K562 (cell line): ENCODE results near the gene C16orf74. TPM values are rescaled to one million over a fixed set of nuclear protein-coding genes. Genes with fewer than 3 reads are reported as not detected.

Source experiments
- ATAC-seq: fragments of 200-7000 bp; cut with Tn5 transposase; 3 replicates; pipeline ENCODE4 v1.9.1; 2020; ENCODE audit warnings: moderate library complexity
- BruUV-seq: library from RNA; stranded (reverse); fragments of 400-500 nt; replicated peaks from 2 replicates; lab custom pipeline; 2021; lab: Mats Ljungman, UMichigan
- CTCF ChIA-PET: fragments of 300-600 bp; formaldehyde crosslinking; extraction: SDS; loops from one replicate; lab custom pipeline; 2021; ENCODE audit warnings: low intra/inter-chr PET ratio; lab: Yijun Ruan, JAX
- POLR2A ChIA-PET: fragments of 300-600, 350-650 bp; sonication (Branson Sonifier 250); formaldehyde crosslinking; extraction: SDS; loops from one replicate; lab custom pipeline; 2021; ENCODE audit warnings: antibody characterized with exemption, inconsistent platforms; lab: Yijun Ruan, JAX
- DNase-seq, 4 experiments: peaks; one replicate each; pipeline versions ENCODE4 v3.0.0 to v3.0.0-alpha.2; 2011 to 2018; ENCODE audit warnings: low spot score in 3 of 4, mixed read lengths in 3 of 4; ENCODE audit errors: extremely low read depth in 1 of 4
- FAIRE-seq: peaks from 2 replicates; lab custom pipeline; 2011; peaks lifted over from hg19 to GRCh38; lab: Jason Lieb, UNC
- H2AFZ ChIP-seq: 2 replicates; pipeline ENCODE4 v1.6.0; 2011; ENCODE audit warnings: low read depth, low read length, control low read depth, inconsistent platforms
- H3K27ac ChIP-seq: fragments of 200-600 bp; 3 replicates; pipeline ENCODE4 v1.8.0; 2011; ENCODE audit warnings: low read depth, mild to moderate bottlenecking, control low read depth, inconsistent platforms, low read length, moderate library complexity, mixed read lengths; ENCODE audit errors: extremely low read depth
- H3K27me3 ChIP-seq, 2 experiments: fragments of 300-600 bp in 1 of 2; 2 replicates in 1 of 2; 3 replicates in 1 of 2; pipeline versions ENCODE4 v1.6.0 to v1.8.0; 2011; ENCODE audit warnings: inconsistent platforms in 2 of 2, low read length in 2 of 2, mild to moderate bottlenecking in 1 of 2, mixed read lengths in 1 of 2, moderate library complexity in 1 of 2; ENCODE audit not compliant: control insufficient read depth in 2 of 2, insufficient read depth in 2 of 2
- H3K36me3 ChIP-seq: fragments of 300-600 bp; 3 replicates; pipeline ENCODE4 v1.8.0; 2011; ENCODE audit warnings: mild to moderate bottlenecking, low read length, inconsistent platforms; ENCODE audit not compliant: control insufficient read depth, insufficient read depth
- H3K4me1 ChIP-seq, 2 experiments: fragments of 200-600 bp in 1 of 2; replicated peaks in 1 of 2; 2 replicates in 1 of 2; 3 replicates in 1 of 2; pipeline versions ENCODE4 v1.5.1 to v1.8.0; 2011; ENCODE audit warnings: inconsistent platforms in 2 of 2, low read length in 2 of 2, mild to moderate bottlenecking in 1 of 2, mixed read lengths in 1 of 2, moderate library complexity in 1 of 2; ENCODE audit not compliant: control insufficient read depth in 2 of 2, insufficient read depth in 2 of 2
- H3K4me2 ChIP-seq: 2 replicates; pipeline ENCODE4 v1.6.1; 2011; ENCODE audit warnings: low read length, control low read depth, inconsistent platforms, mixed read lengths; ENCODE audit not compliant: insufficient read depth
- H3K4me3 ChIP-seq: fragments of 200-600 bp; sonication (generic), shearing (Covaris generic); 2 replicates; pipeline ENCODE4 v1.5.1; 2016; ENCODE audit warnings: control low read depth, inconsistent platforms
- H3K79me2 ChIP-seq: fragments of 200-600 bp; 3 replicates; pipeline ENCODE4 v1.8.0; 2011; ENCODE audit warnings: low read length, inconsistent platforms; ENCODE audit not compliant: control insufficient read depth, insufficient read depth
- H3K9ac ChIP-seq, 2 experiments: 2 replicates each; pipeline versions ENCODE4 v1.6.0 to v1.6.1; 2011; ENCODE audit warnings: low read depth in 2 of 2, low read length in 2 of 2, control low read depth in 1 of 2, inconsistent platforms in 1 of 2, mild to moderate bottlenecking in 1 of 2, mixed read lengths in 1 of 2; ENCODE audit not compliant: insufficient read depth in 1 of 2
- H3K9me1 ChIP-seq: one replicate; pipeline ENCODE4 v1.6.0; 2011; ENCODE audit warnings: inconsistent platforms, mild to moderate bottlenecking, low read length, moderate library complexity; ENCODE audit not compliant: control insufficient read depth, insufficient read depth
- H3K9me3 ChIP-seq: replicated peaks from 2 replicates; pipeline ENCODE4 v1.5.1; 2011; ENCODE audit warnings: low read depth, low read length, inconsistent platforms; ENCODE audit not compliant: control insufficient read depth, insufficient read depth
- H4K20me1 ChIP-seq: replicated peaks from 2 replicates; pipeline ENCODE4 v1.6.1; 2011; ENCODE audit warnings: low read length, inconsistent platforms, mixed read lengths; ENCODE audit not compliant: control insufficient read depth, insufficient read depth
- FIP1L1 ChIP-seq: fragments of 200-400 bp; formaldehyde crosslinking; IDR thresholded peaks from 2 replicates; pipeline ENCODE4 v1.6.1; 2018; ENCODE audit warnings: mild to moderate bottlenecking, low read depth, low read length; ENCODE audit not compliant: poor library complexity, severe bottlenecking
- FOXJ3 ChIP-seq: sonication (generic); formaldehyde crosslinking; IDR thresholded peaks from 2 replicates; pipeline ENCODE4 v1.4.0; 2020; ENCODE audit warnings: mild to moderate bottlenecking, missing genetic modification reagents
- KAT2B ChIP-seq: IDR thresholded peaks from one replicate; pipeline ENCODE4 v1.6.1; 2012; ENCODE audit warnings: low read depth, mild to moderate bottlenecking, control low read depth, inconsistent platforms, low read length, moderate library complexity
- MYBL2 ChIP-seq, 2 experiments: fragments of 450-650 bp in 1 of 2; sonication (generic) in 1 of 2; formaldehyde crosslinking in 1 of 2; IDR thresholded peaks; 2 replicates each; pipeline versions ENCODE4 v1.6.1 to v1.8.1; 2017 to 2022; ENCODE audit warnings: borderline replicate concordance in 1 of 2, inconsistent platforms in 1 of 2, low read depth in 1 of 2, mild to moderate bottlenecking in 1 of 2, missing genetic modification reagents in 1 of 2, moderate library complexity in 1 of 2
- NFIC ChIP-seq: fragments of 450-650 bp; IDR thresholded peaks from 2 replicates; pipeline ENCODE4 v1.6.1; 2017; ENCODE audit warnings: mild to moderate bottlenecking, inconsistent platforms
- PHB ChIP-seq: fragments of 250-450 bp; sonication (Bioruptor Pico); IDR thresholded peaks from 2 replicates; pipeline ENCODE4 v1.5.0; 2021
- PKNOX1 ChIP-seq: fragments of 450-650 bp; IDR thresholded peaks from 2 replicates; pipeline ENCODE4 v1.6.1; 2016
- TBP ChIP-seq: optimal IDR thresholded peaks from 2 replicates; pipeline ENCODE3; 2011; ENCODE audit warnings: low read depth, low read length, improper control_type of control experiment
- TRIM24 ChIP-seq, 2 experiments: fragments of 450-650 bp; IDR thresholded peaks; 2 replicates each; pipeline ENCODE4 v1.6.1; 2016
- ZNF121 ChIP-seq: sonication (generic); formaldehyde crosslinking; conservative IDR thresholded peaks from 2 replicates; pipeline ENCODE4 v1.8.0; 2022; ENCODE audit warnings: missing genetic modification reagents
- ZNF384 ChIP-seq: IDR thresholded peaks from 2 replicates; pipeline ENCODE4 v1.6.1; 2012; ENCODE audit warnings: low read depth, low read length, improper control_type of control experiment
- ZZZ3 ChIP-seq: fragments of 450-650 bp; IDR thresholded peaks from 2 replicates; pipeline ENCODE4 v1.6.1; 2016; ENCODE audit warnings: antibody characterized with exemption, mild to moderate bottlenecking, moderate library complexity
- WGBS: fragments of 100-300 bp; shearing (Covaris generic); methylation state at CpG from one replicate; pipeline ENCODE4 v1.1.6; 2016; ENCODE audit warnings: low coverage, mixed read lengths; ENCODE audit not compliant: insufficient coverage; ENCODE audit errors: missing lambda C conversion rate; 5-methylcytosine and 5-hydroxymethylcytosine counted together
- in situ Hi-C: fragments of 300-500 bp; cut with MboI; formaldehyde crosslinking; loops from 4 replicates; pipeline ENCODE4 v1.15.0; 2018; ENCODE audit warnings: inconsistent platforms, mixed read lengths
- intact Hi-C: fragments of 100-400 bp; cut with micrococcal nuclease; formaldehyde crosslinking; loops from 2 replicates; pipeline ENCODE4 v1.14.2; 2022
- polyA plus RNA-seq, 8 experiments: library from polyadenylated mRNA; depleted of rRNA in 4 of 8; stranded (reverse) in 5 of 8; unstranded in 3 of 8; fragments of >200 nt; fragmentation: Nextera tagmentation in 2 of 8; fragmentation: Illumina TruSeq in 1 of 8; extraction: Ambion mirVana in 2 of 8; extraction: Trizol in 1 of 8; gene quantifications; 2 replicates each; pipeline versions ENCODE4 v1.2.1 to v1.2.3, GENCODE V29; 2011 to 2014; ENCODE audit warnings: inconsistent platforms in 1 of 8, missing spikeins in 1 of 8
- total RNA-seq, 7 experiments: library from RNA; depleted of rRNA in 6 of 7; stranded (reverse); fragments of >200 nt in 6 of 7; fragmentation: Illumina TruSeq in 2 of 7; extraction: Trizol in 2 of 7; gene quantifications; 2 replicates each; pipeline versions ENCODE4 v1.2.1 to v1.2.3, GENCODE V29; 2011 to 2021; ENCODE audit warnings: low replicate concordance in 1 of 7

Gene C16orf74
- total and polyA plus RNA-seq, 9 of the 15 experiments (the other 6 are each of a cell fraction or from before 2014, with no cell fraction given), result not detected

- no peak overlapping the region for H3K4me2 ChIP-seq
- peaks cover 70% of the 10 kb centered on the region for H3K36me3 ChIP-seq
- H3K79me2 ChIP-seq, result peaks cover 62% of the 10 kb centered on the region
- peaks cover 17 to 33% of the 10 kb centered on the region in 2 experiments; a peak in 4 of 5 replicates for H3K4me1 ChIP-seq
- H3K27me3 ChIP-seq, result no peaks in the 10 kb centered on the region
- no peak overlapping the region for H3K9ac ChIP-seq
- H3K9me1 ChIP-seq, result peaks cover 3% of the 10 kb centered on the region
- TF ChIP-seq FIP1L1 (no peak), ZNF121 (CRISPR knock-in tag) (peak; percentile 59; the same call in 1 of the 2 replicates)
- no peaks in the 10 kb centered on the region for H3K9me3 ChIP-seq
- DNase-seq, result no peak
- peaks cover 19% of the 10 kb centered on the region; the same call in 1 of the 2 replicates for H4K20me1 ChIP-seq
- in situ Hi-C loops (no loop called here), intact Hi-C loops (no loop called here)
- no peak overlapping the region for H3K4me3 ChIP-seq
- no TSS peak for BruUV-seq
- H3K27ac ChIP-seq, result no peak overlapping the region
- CTCF ChIA-PET, result no interaction called here
- no peak overlapping the region for H2AFZ ChIP-seq
- ATAC-seq, result no peak
- POLR2A ChIA-PET, result interaction anchor here (0.6 to 0.9 kb wide), 3 partner anchors 14 to 124 kb away, joined by 3 read pairs; no protein-coding TSS in a partner anchor
- WGBS, result 100% methylated on average over 2 of the region's 2 CpGs
- no peak for FAIRE-seq
Observed at GRCh38 chr16:85685251-85685650, 65.6 kb downstream of the C16orf74 start.

DNA sequence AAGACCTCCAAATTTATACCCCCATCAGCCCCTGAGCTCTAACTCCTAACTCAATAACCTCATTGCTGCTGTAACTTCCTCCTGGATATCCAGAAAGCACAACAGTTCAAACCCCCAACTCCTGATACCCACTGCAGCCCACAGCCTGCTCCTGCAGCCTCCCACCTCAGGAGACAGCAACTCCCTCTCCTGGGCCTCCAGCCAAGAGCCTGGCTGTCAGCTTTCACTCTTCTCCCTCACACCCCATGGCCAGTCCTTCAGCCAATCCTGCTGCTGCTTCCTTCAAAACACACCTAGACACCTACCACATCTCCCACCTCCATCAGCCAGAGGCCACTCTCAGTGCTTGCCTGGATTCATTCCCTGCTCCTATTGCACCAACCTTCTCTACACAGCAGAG lies 67.5 kb downstream of the C16orf74 start:
- intact Hi-C loops, result no loop called here
- no peak overlapping the region for H3K9ac ChIP-seq
- H4K20me1 ChIP-seq, result peaks cover 19% of the 10 kb centered on the region; the same call in 1 of the 2 replicates
- peak; percentile 34; the same call in 1 of the 2 replicates for TF ChIP-seq NFIC
- no peak for TF ChIP-seq PHB (CRISPR knock-in tag)
- TF ChIP-seq MYBL2 (IDR thresholded peaks at IDR 0.05; ENCODE audit: low read depth), result no peak
- no peak for TF ChIP-seq MYBL2 (CRISPR knock-in tag; IDR thresholded peaks at IDR 0.05; ENCODE audit: borderline replicate concordance)
- TF ChIP-seq TRIM24 (IDR thresholded peaks at IDR 0.05), result no peak
- no peak for TF ChIP-seq ZZZ3
- TF ChIP-seq TBP, result no peak
- no peak for TF ChIP-seq FOXJ3 (CRISPR knock-in tag)
- TF ChIP-seq PKNOX1, result peak; percentile 17; the same call in 1 of the 2 replicates
- no peak for TF ChIP-seq ZNF384
- no peak for TF ChIP-seq KAT2B
- H3K9me3 ChIP-seq, result no peaks in the 10 kb centered on the region
- peaks cover 89% of the 10 kb centered on the region for H3K36me3 ChIP-seq
- peaks cover 13 to 20% of the 10 kb centered on the region in 2 experiments; a peak in 4 of 5 replicates for H3K4me1 ChIP-seq
- H2AFZ ChIP-seq, result no peak overlapping the region
- no peaks in the 10 kb centered on the region for H3K27me3 ChIP-seq
- peaks cover 5% of the 10 kb centered on the region for H3K9me1 ChIP-seq
- H3K79me2 ChIP-seq, result peaks cover 57% of the 10 kb centered on the region
- H3K27ac ChIP-seq, result no peak overlapping the region
- ATAC-seq (peak; percentile 10; the same call in 1 of the 3 replicates), FAIRE-seq (no peak), DNase-seq (no peak)
- in situ Hi-C loops, result no loop called here
- no peak overlapping the region for H3K4me3 ChIP-seq
- H3K4me2 ChIP-seq, result no peak overlapping the region
- BruUV-seq, result no TSS peak
- CTCF ChIA-PET, result no interaction called here
- POLR2A ChIA-PET, result interaction anchor here (0.8 to 2.4 kb wide), 3 partner anchors 9 to 305 kb away, joined by 3 to 18 read pairs (median 3); no protein-coding TSS in a partner anchor
